Brain microvascular endothelial cell (primary cell): ENCODE measurements around the gene SPRR2B.
"Not testable (repeated sequence)": the region's sequence is repeated elsewhere in the genome, so short reads cannot be mapped to it uniquely, and the experiment has no call there.

Experiments used
- DNase-seq: peaks from one replicate; pipeline ENCODE4 v3.0.0-alpha.2; 2020
- H3K27ac ChIP-seq: fragments of 250-450 bp; sonication (Bioruptor Pico); 2 replicates; pipeline ENCODE4 v1.5.1; 2020; ENCODE audit warnings: mild to moderate bottlenecking, moderate library complexity
- H3K27me3 ChIP-seq: fragments of 250-450 bp; sonication (Bioruptor Pico); replicated peaks from 2 replicates; pipeline ENCODE4 v1.5.1; 2020; ENCODE audit warnings: mild to moderate bottlenecking
- H3K36me3 ChIP-seq: fragments of 250-450 bp; sonication (Bioruptor Pico); replicated peaks from 2 replicates; pipeline ENCODE4 v1.5.1; 2020; ENCODE audit warnings: mild to moderate bottlenecking
- H3K4me3 ChIP-seq: 2 replicates; pipeline ENCODE4 v1.5.1; 2011; ENCODE audit warnings: low read depth, mild to moderate bottlenecking, control low read depth, low read length, moderate library complexity
- in situ Hi-C: cut with HindIII; loops from 2 replicates; pipeline ENCODE4 v1.10.0; 2017; ENCODE audit warnings: low sequenced_read_pairs, low pct_ligation_motif_present
- TF ChIP-seq, protein P1 (sequence below): IDR thresholded peaks from 2 replicates; pipeline ENCODE4 v1.5.1; 2011; ENCODE audit warnings: low read depth, mild to moderate bottlenecking, moderate library complexity, low read length, control low read depth, inconsistent platforms; ENCODE audit errors: missing control alignments

SPRR2B gene

DNA sequence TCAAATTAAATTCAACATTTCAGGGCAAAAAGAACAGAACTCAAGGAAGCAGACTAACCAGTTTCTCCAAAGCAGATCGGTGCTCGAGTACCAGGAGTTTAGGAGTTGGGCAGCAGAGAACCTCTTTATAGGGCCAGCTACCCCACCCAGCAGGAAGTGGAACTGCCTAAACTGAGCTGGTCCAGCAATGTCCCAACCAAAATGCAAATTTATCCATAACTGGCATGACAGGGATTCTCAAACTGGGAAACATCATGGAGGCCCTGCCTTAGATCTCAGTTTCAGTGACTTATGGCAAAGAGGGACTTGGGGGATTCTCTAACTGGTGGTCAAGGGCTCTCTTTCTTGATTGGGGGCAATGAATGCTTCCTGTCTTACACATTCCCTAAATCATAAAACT lies at the start of gene SPRR2B:
Gene SPRR2B (minus strand): TSS at position 101 of the 400 bp plus-strand sequence. CDS start 772 bp downstream, outside the sequence.
- in situ Hi-C loops, result no loop called here
- TF ChIP-seq, protein P1, sequence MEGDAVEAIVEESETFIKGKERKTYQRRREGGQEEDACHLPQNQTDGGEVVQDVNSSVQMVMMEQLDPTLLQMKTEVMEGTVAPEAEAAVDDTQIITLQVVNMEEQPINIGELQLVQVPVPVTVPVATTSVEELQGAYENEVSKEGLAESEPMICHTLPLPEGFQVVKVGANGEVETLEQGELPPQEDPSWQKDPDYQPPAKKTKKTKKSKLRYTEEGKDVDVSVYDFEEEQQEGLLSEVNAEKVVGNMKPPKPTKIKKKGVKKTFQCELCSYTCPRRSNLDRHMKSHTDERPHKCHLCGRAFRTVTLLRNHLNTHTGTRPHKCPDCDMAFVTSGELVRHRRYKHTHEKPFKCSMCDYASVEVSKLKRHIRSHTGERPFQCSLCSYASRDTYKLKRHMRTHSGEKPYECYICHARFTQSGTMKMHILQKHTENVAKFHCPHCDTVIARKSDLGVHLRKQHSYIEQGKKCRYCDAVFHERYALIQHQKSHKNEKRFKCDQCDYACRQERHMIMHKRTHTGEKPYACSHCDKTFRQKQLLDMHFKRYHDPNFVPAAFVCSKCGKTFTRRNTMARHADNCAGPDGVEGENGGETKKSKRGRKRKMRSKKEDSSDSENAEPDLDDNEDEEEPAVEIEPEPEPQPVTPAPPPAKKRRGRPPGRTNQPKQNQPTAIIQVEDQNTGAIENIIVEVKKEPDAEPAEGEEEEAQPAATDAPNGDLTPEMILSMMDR, result no peak
- H3K36me3 ChIP-seq, result no peaks in the 10 kb centered on the region
- no peak for DNase-seq
- H3K4me3 ChIP-seq, result no peak within 1 kb of the TSS
- no peak within 1 kb of the TSS for H3K27ac ChIP-seq
- no peaks in the 10 kb centered on the region for H3K27me3 ChIP-seq

DNA sequence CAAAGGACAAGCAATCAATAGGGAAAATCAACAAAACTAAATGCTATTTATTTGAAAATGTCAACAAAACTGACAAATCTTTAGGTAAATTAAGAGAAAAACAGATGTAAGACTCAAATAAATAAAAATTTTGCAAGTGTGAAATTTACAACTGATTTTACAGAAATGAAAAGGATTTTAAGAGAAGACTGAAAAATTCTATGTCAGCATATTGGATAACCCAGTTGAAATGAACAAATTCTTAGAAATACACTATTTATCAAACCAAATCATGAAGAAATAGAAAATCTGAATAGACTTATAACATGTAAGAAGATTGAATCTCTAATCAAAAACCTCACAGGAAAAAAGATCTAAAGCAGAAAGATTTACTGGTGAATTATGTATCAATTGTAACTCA lies 49.5 kb upstream of the SPRR2B start:
- TF ChIP-seq, protein P1, result no peak
- Histone ChIP-seq H3K27ac (no peak overlapping the region), H3K4me3 (no peak overlapping the region), H3K27me3 (no peaks in the 10 kb centered on the region), H3K36me3 (no peaks in the 10 kb centered on the region)
- in situ Hi-C loops, result no loop called here
- no peak for DNase-seq

DNA sequence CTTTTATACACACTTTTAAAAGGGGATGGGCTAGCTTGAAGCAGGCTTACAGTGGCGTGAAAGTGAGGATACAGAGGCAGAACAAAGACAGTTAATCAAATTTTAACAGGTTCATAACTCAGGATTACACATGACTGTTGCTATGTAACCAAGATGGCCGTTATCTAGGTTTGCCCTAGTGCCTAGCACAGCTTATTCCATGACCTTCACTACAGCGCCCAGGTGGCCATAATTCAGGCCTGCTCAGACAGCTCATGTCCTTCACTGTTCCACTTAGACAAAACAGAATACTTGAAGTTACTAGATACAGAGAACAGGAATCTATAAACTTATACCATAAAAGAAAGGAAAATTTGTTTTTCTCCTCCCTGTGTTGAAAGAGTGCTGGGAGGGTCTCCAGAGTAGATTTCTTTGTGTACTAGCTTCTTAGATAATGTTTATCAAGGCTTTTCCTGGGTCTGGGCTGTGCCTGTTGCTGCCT lies 48.1 kb upstream of the SPRR2B start:
- no peaks in the 10 kb centered on the region for H3K36me3 ChIP-seq
- TF ChIP-seq, protein P1, result no peak
- in situ Hi-C loops, result no loop called here
- DNase-seq, result no peak
- no peak overlapping the region for H3K4me3 ChIP-seq
- no peaks in the 10 kb centered on the region for H3K27me3 ChIP-seq
- H3K27ac ChIP-seq, result no peak overlapping the region

DNA sequence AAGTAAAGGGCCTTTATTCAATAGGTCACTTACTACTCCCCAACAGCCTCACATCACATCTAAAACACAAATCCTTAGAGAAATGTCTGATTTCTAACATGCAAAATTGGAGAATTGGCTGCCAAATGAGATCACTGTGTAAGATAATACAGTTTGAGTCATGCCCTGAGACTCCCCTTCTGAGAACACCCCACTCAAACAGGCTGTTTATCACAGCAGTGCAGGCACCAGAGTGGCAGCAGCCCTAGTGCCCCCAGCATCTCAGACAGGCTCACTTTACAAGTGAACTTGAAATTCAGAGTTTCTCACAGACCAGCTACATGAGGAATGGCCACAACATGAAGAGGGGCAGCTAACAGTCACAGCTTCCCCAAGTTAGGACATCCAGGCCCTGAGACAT lies 43.9 kb upstream of the SPRR2B start:
- H3K27me3 ChIP-seq, H3K4me3 ChIP-seq, H3K27ac ChIP-seq, H3K36me3 ChIP-seq, DNase-seq, in situ Hi-C loops: not testable (repeated sequence)

DNA sequence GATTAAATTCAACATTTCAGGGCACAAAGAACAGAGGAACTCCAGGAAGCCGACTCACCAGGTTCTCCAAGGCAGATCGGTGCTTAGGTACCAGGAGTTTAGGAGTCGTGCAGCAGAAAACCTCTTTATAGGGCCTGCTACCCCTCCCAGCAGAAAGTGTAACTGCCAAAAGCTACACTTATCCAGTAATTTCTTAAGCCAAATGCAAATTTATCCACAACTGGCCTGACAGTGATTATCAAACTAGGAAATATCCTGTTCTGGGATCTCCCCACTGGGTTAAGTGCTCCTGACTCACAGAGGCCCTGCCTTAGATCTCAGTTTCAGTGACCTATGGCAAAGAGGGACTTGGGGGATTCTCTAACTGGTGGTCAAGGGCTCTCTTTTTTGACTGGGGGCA lies 42.0 kb upstream of the SPRR2B start, which contains the start of gene SPRR2F:
Gene SPRR2F (minus strand): TSS at position 101 of the 400 bp plus-strand sequence. CDS start 783 bp downstream, outside the sequence.
- Histone ChIP-seq H3K27ac (no peak within 1 kb of the TSS), H3K4me3 (no peak within 1 kb of the TSS), H3K36me3 (no peaks in the 10 kb centered on the region), H3K27me3 (no peaks in the 10 kb centered on the region)
- in situ Hi-C loops, result no loop called here
- TF ChIP-seq, protein P1, result no peak
- DNase-seq, result no peak

DNA sequence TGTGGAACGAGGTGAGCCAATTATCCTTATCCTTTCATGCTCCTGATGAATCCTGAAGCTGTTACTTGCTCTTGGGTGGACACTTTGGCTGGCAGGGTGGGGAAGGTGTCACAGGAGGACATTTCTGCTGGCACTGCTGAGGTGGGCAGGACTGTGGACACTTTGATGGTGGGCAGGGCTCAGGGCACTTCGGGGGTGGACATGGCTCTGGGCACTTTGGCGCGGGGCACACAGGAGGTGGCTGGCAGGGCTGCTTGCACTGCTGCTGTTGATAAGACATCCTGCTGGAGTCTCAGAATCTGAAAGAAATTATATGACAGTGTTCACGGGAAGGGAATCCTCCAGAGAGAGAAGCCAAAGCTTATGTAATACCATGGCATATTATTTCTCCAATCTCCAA lies 41.0 kb upstream of the SPRR2B start:
- H3K27ac ChIP-seq, H3K27me3 ChIP-seq, H3K4me3 ChIP-seq, H3K36me3 ChIP-seq, DNase-seq, in situ Hi-C loops: not testable (repeated sequence)

DNA sequence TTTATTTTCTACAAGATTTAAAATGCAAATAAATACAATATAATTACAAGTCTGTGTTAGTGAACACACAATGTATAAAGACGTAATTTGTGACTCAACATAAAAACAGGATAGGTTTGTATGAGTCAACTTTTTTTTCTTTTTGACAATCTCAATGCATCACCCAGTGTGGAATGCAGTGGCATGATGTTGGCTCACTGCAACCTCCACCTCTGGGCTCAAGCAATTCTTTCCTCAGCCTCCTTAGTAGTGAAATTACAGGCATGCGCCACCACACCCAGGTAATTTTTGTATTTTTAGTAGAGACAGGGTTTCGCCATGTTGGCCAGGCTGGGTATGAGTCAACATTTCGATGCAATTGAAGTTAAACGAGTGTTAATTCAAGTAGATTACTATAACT lies 28.8 kb upstream of the SPRR2B start:
- TF ChIP-seq, protein P1, result no peak
- H3K36me3 ChIP-seq, result no peaks in the 10 kb centered on the region
- in situ Hi-C loops, result no loop called here
- H3K4me3 ChIP-seq, result no peak overlapping the region
- no peaks in the 10 kb centered on the region for H3K27me3 ChIP-seq
- DNase-seq, result peak; percentile 0
- no peak overlapping the region for H3K27ac ChIP-seq
